ENCODE results near the gene DNM2.
"Not testable (repeated sequence)": the region's sequence is repeated elsewhere in the genome, so short reads cannot be mapped to it uniquely, and the experiment has no call there.

DNM2 gene

DNA sequence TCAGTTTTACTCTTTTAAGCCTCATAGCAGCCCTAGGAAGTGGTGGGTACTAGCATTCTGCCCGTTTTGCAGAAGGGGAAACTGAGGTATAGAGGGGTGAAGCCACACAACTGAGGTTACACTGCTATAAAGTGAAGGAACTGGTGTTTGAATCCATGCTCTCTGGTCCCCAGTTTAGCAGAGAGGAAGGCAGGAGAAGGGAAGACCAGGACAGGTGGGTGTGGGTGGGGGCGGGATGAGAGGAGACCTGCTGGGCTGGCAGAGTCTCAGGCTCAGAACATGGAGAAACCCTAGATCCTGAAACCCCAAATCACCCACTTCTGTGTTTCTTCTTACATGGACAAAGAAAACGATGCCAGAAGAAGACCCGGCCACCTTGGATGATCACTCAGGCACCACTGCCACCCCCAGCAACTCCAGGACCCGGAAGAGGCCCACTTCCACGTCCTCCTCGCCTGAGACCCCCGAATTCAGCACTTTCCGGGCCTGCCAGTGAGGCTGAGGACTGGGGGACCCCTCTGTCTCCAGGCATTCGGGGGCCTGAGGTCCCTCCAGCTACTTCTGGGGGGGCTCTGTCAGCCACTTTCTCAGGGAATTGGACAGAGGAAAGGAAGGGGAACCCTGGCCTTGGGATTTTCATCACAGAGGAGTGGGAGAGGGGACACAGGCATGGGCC is 151.1 kb downstream of the DNM2 start:
- Mint-ChIP-seq H3K4me3 (peak overlapping the region; percentile 54), H3K27ac (peak overlapping the region; percentile 22), H3K4me1 (ENCODE audit: low read depth) (peaks cover 28% of the 10 kb centered on the region), H3K36me3 (no peaks in the 10 kb centered on the region), H3K27me3 (no peaks in the 10 kb centered on the region), H3K9me3 (ENCODE audit: low read depth) (no peaks in the 10 kb centered on the region)

DNA sequence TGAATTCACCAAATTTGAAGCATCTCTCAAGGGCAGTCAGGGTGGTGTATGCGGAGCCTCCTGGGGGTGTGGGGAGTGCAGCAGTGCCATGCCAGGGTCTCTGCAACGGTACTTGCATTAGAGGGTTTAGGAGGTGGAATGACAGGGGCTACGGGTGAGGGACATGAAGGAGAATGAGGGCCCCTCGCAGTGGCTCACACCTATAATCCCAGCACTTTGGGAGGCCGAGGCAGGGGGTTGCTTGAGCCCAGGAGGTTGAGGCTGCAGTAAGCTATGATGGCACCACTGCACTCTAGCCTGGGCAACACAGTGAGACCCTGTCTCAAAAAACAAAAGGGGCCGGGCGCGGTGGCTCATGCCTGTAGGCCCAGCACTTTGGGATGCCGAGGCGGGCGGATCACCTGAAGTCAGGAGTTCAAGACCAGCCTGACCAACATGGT is 152.0 kb downstream of the DNM2 start:
- H3K9me3 Mint-ChIP-seq (ENCODE audit: low read depth); H3K27me3 Mint-ChIP-seq; H3K36me3 Mint-ChIP-seq: not testable (repeated sequence)
- Mint-ChIP-seq H3K4me3 (peak overlapping the region; percentile 80), H3K4me1 (ENCODE audit: low read depth) (peaks cover 21% of the 10 kb centered on the region), H3K27ac (peak overlapping the region; percentile 77)

DNA sequence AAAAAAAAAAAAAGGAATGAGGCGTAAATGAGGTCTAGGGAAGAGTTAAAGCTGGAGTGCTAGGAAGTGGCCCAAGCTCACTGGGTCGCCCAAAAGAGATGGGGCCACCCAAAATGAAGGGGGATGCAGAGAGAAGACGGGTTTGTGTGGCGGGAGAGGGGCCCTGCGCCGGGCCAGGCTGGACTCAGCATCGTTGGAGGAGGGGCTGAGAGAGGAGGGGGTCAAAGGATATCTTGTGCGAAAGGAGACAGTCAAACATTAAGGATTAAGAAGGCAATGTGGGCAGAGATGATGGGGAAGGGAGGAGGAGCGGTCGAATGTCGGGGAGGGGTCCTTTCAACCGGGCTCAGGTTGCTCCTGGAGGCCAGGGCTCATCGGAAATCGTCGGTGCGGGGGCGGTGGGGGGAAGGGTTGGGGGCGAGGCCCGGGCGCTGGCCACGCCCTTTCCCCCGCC is 152.6 kb downstream of the DNM2 start:
- Mint-ChIP-seq H3K36me3 (no peaks in the 10 kb centered on the region), H3K27ac (peak overlapping the region; percentile 77), H3K4me1 (ENCODE audit: low read depth) (peaks cover 21% of the 10 kb centered on the region), H3K27me3 (no peaks in the 10 kb centered on the region), H3K4me3 (peak overlapping the region; percentile 80), H3K9me3 (ENCODE audit: low read depth) (no peaks in the 10 kb centered on the region)

DNA sequence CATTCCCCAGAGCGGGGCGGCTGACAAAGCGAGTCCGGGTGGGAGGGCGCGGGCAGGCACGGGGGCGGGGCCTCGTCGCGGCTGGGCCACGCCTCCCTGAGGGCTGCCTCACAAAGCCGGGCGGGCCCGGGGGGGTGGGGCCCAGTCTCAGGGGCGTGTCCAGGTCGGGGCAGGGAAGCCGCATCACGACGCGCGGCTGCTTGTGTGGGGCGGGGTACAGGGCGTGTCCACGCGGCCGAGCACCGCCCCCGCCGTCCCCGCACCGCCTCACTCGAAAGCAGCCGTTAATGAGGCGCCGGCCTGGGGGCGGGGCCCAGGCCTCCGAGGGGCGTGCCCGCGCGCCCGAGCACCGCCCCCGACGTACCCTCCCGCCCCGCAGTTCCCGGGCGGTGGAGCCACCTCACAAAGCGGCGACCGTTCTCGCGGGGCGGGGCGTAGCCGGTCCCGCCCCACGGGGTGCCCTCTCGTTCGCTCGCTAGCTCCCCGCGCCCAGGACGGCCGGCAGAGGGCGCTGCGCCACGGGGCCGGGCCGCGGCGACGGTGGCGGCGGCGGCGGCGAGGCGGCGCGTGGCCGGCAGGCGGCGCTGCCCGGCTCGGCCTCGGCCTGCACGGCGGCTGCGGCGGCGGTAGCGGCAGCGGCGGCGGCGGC is 153.2 kb downstream of the DNM2 start, which contains the start of gene CARM1:
Gene CARM1, plus strand, starts transcription at position 599 of the 649 bp plus-strand sequence. CDS start 150 bp downstream, outside the sequence.
- Mint-ChIP-seq H3K4me3 (peak within 1 kb of the TSS; percentile 88), H3K4me1 (ENCODE audit: low read depth) (peaks cover 21% of the 10 kb centered on the region), H3K9me3 (ENCODE audit: low read depth) (no peaks in the 10 kb centered on the region), H3K27me3 (no peaks in the 10 kb centered on the region), H3K27ac (peak within 1 kb of the TSS; percentile 77), H3K36me3 (no peaks in the 10 kb centered on the region)

DNA sequence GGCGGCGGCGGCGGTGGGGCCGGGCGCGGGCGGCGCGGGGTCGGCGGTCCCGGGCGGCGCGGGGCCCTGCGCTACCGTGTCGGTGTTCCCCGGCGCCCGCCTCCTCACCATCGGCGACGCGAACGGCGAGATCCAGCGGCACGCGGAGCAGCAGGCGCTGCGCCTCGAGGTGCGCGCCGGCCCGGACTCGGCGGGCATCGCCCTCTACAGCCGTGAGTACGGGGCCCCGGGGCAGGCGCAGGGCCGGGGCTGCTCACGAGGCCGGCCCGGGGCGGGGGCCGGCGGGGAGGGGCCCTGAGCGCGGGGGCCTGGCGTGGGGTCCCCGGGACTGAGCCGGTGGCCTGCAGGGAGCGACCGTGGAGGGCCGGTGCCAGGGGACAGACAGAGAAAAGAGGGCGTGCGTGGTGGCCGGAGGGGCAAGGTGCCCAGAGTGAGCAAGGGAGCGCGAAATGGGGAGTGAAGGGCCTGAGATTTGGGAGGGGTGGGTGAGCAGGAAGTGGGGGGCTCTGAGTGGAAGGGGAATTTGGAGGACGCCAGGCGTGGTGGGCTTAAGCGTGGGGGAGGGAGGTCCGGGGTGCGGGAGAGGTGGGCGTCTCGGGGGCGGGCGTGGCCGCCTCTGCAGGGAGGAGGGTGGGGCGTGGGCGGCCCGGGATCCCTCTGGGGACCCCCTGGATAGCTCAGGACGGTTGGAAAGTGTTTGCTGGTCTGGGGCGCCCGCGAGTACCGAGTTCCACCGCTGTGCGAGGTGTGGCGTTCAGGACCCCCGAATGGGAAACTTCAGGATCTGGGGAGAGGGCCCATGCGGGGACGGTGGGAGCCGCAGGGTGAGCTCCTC is 154.0 kb downstream of the DNM2 start:
- Mint-ChIP-seq H3K36me3 (no peaks in the 10 kb centered on the region), H3K27ac (peak overlapping the region; percentile 77), H3K4me3 (peak overlapping the region; percentile 88), H3K4me1 (ENCODE audit: low read depth) (peaks cover 23% of the 10 kb centered on the region), H3K27me3 (no peaks in the 10 kb centered on the region), H3K9me3 (ENCODE audit: low read depth) (no peaks in the 10 kb centered on the region)

DNA sequence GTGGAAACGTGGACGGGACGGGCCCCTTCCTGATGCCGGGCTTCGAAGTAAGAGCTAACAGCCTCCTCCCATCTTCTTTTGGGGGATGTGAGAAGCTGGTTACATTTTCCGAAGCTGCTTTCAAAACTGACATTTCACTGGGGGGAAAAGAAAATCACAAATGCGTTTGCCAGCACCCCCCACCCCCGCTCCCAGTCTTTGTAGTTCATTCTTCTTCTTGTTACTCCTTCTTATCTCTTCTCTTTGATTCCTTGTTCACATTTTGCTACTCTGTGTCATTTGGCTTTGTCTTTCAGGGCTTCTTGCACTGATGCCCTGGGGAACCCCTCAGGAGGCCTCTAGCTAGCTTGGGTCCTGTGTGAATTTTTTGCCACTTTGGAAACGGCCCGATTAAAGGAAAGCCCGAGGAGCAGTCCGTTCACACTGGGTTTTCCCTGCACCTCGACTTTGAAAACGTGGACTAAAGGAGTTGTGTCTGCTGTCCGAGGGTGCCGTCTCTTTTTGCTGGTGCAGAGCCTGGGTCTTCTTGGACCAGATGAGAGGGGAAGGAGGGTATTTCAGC is 154.7 kb downstream of the DNM2 start:
- no peaks in the 10 kb centered on the region for H3K9me3 Mint-ChIP-seq (ENCODE audit: low read depth)
- peak overlapping the region; percentile 77 for H3K27ac Mint-ChIP-seq
- peak overlapping the region; percentile 88 for H3K4me3 Mint-ChIP-seq
- no peaks in the 10 kb centered on the region for H3K27me3 Mint-ChIP-seq
- peaks cover 25% of the 10 kb centered on the region for H3K4me1 Mint-ChIP-seq (ENCODE audit: low read depth)
- no peaks in the 10 kb centered on the region for H3K36me3 Mint-ChIP-seq

DNA sequence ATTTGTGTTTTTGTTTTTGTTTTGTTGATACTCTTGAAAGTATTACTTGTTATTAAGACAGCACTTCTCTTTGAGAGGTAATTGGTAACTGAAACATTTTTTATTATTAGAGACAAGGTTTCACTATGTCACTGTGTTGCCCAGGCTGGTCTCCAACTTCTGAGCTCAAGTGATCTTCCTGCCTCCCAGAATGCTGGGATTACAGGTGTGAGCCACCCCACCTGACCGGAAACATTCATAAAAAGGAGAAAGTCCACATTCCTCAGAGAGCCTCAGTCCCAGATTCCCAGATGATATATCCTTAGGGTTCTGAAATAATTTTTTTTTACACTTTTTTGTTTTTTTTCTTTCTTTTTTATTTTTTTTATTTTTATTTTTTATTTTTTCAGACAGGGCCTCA is 156.1 kb downstream of the DNM2 start:
- Mint-ChIP-seq H3K27me3 (no peaks in the 10 kb centered on the region), H3K4me3 (peak overlapping the region; percentile 59), H3K4me1 (ENCODE audit: low read depth) (peaks cover 28% of the 10 kb centered on the region), H3K9me3 (ENCODE audit: low read depth) (no peaks in the 10 kb centered on the region), H3K36me3 (no peaks in the 10 kb centered on the region), H3K27ac (peak overlapping the region; percentile 16)

DNA sequence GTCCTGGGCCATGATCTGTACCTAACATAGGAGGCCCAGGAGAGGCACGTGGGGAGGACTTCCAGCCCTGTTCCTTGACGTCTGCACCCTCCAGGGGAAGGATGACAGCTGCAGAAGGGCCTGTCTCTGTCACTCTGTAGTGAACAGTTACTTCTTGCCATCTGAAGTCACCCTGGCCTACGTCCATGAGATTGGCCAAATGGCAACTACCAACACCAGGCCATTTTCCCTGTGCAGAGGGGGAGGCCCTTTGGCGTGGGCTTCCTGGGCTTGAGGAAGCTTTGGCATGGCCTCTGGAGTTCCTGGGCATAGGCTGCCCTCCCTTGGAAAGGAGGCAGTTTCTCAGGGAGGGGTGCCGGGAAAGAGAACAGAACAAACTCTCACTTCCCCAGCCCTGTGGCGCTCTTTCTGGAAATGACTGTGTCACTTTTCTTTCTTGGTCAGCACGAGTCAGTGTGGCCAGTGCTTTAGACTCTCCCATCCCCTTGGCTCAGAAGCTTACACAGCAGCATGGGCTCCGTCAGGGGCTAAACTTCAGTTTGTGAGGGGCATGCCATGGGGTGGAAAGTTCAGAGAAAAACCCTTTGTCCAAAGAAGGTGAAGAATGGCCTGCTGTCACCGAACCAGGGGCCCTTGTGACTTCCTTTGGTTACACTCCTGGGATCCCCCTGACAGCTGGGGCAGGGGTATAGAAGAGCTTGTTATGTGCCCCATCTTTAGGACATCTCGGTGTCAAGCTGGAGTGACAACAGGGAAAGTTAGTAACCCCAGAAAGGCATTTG is 158.8 kb downstream of the DNM2 start:
- H3K27me3 Mint-ChIP-seq, result no peaks in the 10 kb centered on the region
- no peaks in the 10 kb centered on the region for H3K9me3 Mint-ChIP-seq (ENCODE audit: low read depth)
- peaks cover 2% of the 10 kb centered on the region for H3K36me3 Mint-ChIP-seq
- H3K4me3 Mint-ChIP-seq, result no peak overlapping the region
- no peak overlapping the region for H3K27ac Mint-ChIP-seq
- peaks cover 30% of the 10 kb centered on the region for H3K4me1 Mint-ChIP-seq (ENCODE audit: low read depth)

DNA sequence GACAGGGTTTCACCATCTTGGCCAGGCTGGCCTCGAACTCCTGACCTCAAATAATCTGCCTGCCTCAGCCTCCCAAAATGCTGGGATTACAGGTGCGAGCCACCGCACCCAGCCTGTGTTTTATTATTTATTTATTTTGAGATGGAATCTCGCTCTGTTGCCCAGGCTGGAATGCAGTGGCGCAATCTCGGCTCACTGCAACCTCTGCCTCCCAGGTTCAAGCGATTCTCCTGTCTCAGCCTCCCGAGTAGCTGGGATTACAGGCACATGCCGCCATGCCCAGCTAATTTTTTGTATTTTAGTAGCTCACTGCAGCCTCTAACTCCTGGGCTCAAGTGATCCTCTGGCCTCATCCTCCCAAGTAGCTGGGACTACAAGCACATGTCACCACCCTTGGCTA is 159.7 kb downstream of the DNM2 start:
- peaks cover 29% of the 10 kb centered on the region for H3K4me1 Mint-ChIP-seq (ENCODE audit: low read depth)
- H3K4me3 Mint-ChIP-seq; H3K36me3 Mint-ChIP-seq; H3K9me3 Mint-ChIP-seq (ENCODE audit: low read depth); H3K27ac Mint-ChIP-seq; H3K27me3 Mint-ChIP-seq: not testable (repeated sequence)

DNA sequence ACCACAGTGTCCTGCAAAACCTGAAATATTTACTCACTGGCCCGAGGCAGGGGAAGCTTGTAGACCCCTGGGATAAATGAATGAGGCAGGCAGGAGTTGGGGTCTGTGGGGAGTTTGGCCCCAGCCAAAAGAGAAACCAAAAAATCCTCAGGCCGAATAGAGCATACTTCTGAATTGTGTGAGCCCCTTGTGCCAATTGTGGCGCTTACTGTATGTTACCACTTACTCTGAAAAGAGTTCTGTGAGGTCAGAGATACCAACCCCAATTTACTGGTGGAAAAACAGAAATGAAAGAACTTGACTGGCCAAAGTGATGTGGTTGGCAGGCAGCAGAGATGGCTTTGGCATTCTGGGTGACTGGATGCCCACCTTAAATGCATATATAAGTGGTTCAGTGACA is 160.4 kb downstream of the DNM2 start:
- H3K27me3 Mint-ChIP-seq, result no peaks in the 10 kb centered on the region
- H3K27ac Mint-ChIP-seq, result peak overlapping the region; percentile 17
- no peaks in the 10 kb centered on the region for H3K9me3 Mint-ChIP-seq (ENCODE audit: low read depth)
- H3K4me3 Mint-ChIP-seq, result no peak overlapping the region
- peaks cover 2% of the 10 kb centered on the region for H3K36me3 Mint-ChIP-seq
- H3K4me1 Mint-ChIP-seq (ENCODE audit: low read depth), result peaks cover 23% of the 10 kb centered on the region

Data from activated naive CD8-positive, alpha-beta T cell (primary cell).